Medulla oblongata (tissue), 1 donor: ENCODE data around the gene DUSP19.

Source experiments
- DNase-seq: peaks from one replicate; pipeline ENCODE4 v3.0.0-alpha.2; 2015; ENCODE audit errors: extremely low spot score

Gene DUSP19

DNA sequence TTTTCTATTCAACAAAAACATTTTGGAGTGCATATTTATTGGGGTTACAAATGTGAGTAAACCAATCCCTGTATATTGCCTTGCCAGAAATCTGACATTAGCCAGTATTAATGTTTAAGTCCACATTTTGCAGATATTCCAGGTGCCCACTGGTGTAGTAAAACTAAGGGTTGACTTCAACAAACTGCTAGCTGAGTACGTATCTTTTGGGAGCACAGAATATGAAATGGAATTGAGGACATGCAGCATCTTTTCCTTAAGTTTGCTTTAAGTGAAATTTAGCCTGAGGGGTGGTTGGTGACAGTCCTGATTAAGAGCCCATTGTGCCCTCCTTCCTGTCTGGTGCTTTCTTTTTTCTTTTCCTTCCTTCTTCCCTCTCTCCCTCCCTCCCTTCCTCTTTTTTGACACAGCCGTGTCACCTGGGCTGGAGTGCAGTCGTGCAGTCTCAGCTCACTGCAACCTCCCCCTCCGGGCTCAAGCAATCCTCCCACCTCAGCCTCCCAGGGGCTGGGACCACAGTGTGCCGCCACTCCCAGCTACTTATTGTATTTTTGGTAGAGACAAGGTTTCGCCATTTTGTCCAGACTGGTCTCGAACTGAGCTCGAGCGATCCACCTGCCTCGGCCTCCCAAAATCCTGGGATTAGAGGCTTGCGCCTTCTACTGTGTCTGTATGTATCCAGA lies 47.3 kb downstream of the DUSP19 start:
- DNase-seq = no peak

DNA sequence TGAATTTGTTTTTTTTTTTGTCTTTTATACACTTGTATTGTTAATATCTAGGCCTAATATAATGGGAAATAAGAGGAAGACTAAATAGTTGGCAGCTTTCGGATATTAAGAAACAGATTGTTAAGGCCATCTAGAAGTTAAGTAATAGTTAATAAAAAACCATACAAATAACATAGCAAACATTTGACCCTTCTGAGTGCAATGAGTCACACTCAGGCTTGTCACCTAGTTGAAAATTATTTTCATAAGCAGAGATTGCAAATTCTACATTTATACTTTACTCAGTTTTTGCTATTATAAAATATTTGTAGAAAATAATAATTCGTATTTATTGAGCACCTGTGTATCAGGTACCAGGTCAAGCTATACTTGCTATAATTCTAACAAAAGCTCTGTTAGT lies 48.1 kb downstream of the DUSP19 start:
- DNase-seq = no peak

DNA sequence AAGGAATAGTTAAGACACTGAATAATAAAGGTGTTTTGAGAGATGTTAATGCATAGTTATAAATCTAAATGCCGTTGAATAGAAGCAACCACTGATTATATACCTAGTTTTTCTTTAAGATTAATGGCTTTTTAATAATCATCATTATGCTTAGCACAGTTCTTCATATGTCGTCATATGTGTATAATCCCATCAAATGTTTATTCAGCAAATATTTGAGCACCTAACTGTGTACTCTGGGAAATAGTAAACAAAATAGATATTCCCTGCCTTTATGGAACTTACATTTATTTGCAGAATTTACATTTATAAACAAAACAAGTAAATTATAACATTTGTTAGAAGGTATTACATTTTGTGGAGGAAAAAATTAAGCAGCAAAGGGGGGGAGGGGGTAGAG lies 55.5 kb downstream of the DUSP19 start:
- no peak for DNase-seq

DNA sequence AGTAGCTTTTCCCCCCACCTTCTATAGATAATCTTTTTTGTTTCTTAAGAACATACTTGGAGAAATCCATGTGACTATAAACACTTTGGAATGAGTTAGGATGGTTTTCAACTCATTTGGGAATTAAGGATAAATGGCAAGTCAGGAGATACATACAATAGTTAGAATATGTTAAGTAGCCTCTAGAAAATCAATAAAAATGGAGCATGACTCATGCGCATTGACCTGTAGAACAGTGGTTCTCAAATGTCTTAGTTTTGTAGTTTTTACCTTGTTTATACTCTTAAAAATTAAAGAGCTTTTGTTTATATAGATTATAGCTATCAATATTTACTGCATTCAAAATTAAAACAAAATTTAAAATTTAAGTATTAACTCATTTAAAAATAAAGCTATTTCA lies 70.4 kb downstream of the DUSP19 start:
- DNase-seq = no peak

DNA sequence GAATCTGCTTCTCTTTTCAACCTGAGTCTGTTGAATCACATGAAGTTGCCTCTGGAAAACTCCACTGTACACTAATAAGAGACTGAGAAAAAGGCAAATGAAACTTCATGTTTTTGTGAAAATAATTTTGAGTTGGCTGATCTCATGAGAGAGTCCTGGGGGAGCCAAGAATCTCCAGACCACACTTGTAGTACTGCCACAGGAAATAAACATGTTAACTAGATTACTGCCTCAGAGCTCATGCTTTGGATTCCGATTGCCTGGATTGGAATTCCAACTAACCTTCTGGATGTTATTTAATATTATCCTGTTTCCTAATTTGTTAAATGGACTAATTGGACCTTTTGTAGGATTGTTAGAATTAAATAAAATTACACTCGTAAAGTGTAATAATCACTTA lies 70.9 kb downstream of the DUSP19 start:
- DNase-seq = no peak
